CD4-positive, alpha-beta T cell (primary cell): Measurements from ENCODE around the gene HELB. TPM values are rescaled to one million over a fixed set of nuclear protein-coding genes. Genes with fewer than 3 reads are reported as not detected.
A peak's percentile ranks its signal among the peaks of the same experiment; 100 is the strongest.

Experiments used
- ATAC-seq: fragments of 200-7000 bp; cut with Tn5 transposase; one replicate; pipeline ENCODE4 v1.10.0; 2022; ENCODE audit warnings: mild to moderate bottlenecking; ENCODE audit not compliant: poor library complexity
- CTCF ChIA-PET: fragments of 350-600 bp; sonication (Branson Sonifier 250); formaldehyde crosslinking; loops from one replicate; lab custom pipeline; 2021; ENCODE audit warnings: antibody characterized with exemption, inconsistent platforms; lab: Charles Lee
- POLR2A ChIA-PET: fragments of 350-600 bp; sonication (Branson Sonifier 250); formaldehyde crosslinking; loops from one replicate; lab custom pipeline; 2021; ENCODE audit warnings: antibody characterized with exemption, inconsistent platforms; lab: Charles Lee
- DNase-seq, 14 experiments: peaks; one replicate each; pipeline ENCODE4 v3.0.0-alpha.2; 2013 to 2020; ENCODE audit warnings: mixed read lengths in 2 of 14
- H3K27ac ChIP-seq, 2 donors: one replicate each; pipeline versions ENCODE4 v1.5.1 to v1.7.0; 2013; ENCODE audit warnings: low read length in 2 of 2, low read depth in 1 of 2, mild to moderate bottlenecking in 1 of 2
- H3K27me3 ChIP-seq, 2 experiments: 1 replicate in 1 of 2; 2 replicates in 1 of 2; pipeline versions ENCODE4 v1.6.1 to v1.7.0; 2013; ENCODE audit warnings: low read length in 2 of 2, control low read depth in 1 of 2, mild to moderate bottlenecking in 1 of 2, moderate library complexity in 1 of 2; ENCODE audit not compliant: insufficient read depth in 2 of 2, control insufficient read depth in 1 of 2
- H3K36me3 ChIP-seq: one replicate; pipeline ENCODE4 v1.6.1; 2013; ENCODE audit warnings: low read length, control low read depth; ENCODE audit not compliant: insufficient read depth
- H3K4me1 ChIP-seq: one replicate; pipeline ENCODE4 v1.6.1; 2013; ENCODE audit warnings: low read length, control low read depth; ENCODE audit not compliant: insufficient read depth
- H3K4me3 ChIP-seq: one replicate; pipeline ENCODE4 v1.5.1; 2013; ENCODE audit warnings: mild to moderate bottlenecking, low read length, moderate library complexity
- H3K9me3 ChIP-seq, 2 experiments: 1 replicate in 1 of 2; 2 replicates in 1 of 2; pipeline versions ENCODE4 v1.6.1 to v1.7.0; 2013; ENCODE audit warnings: low read length in 2 of 2, mild to moderate bottlenecking in 2 of 2, control low read depth in 1 of 2, moderate library complexity in 1 of 2; ENCODE audit not compliant: control insufficient read depth in 1 of 2, insufficient read depth in 1 of 2
- H3K27ac Mint-ChIP-seq: one replicate; pipeline ENCODE4 v1.8.0; 2020; ENCODE audit warnings: mixed read lengths
- H3K27me3 Mint-ChIP-seq: one replicate; pipeline ENCODE4 v1.8.0; 2021; ENCODE audit warnings: mixed read lengths
- H3K36me3 Mint-ChIP-seq: one replicate; pipeline ENCODE4 v1.8.0; 2021; ENCODE audit warnings: low read depth, mixed read lengths
- H3K4me1 Mint-ChIP-seq: one replicate; pipeline ENCODE4 v1.8.0; 2021; ENCODE audit warnings: low read depth, mixed read lengths
- H3K4me3 Mint-ChIP-seq: one replicate; pipeline ENCODE4 v1.8.0; 2020; ENCODE audit warnings: mild to moderate bottlenecking, mixed read lengths
- H3K9me3 Mint-ChIP-seq: one replicate; pipeline ENCODE4 v1.8.0; 2020; ENCODE audit warnings: mixed read lengths
- intact Hi-C, 2 experiments: fragments of 100-400 bp; cut with DNase I in 1 of 2; cut with micrococcal nuclease in 1 of 2; formaldehyde crosslinking; loops; one replicate each; pipeline versions ENCODE4 v1.15.1 to v1.9.0; 2023 to 2025; cut with DNase I, micrococcal nuclease
- total RNA-seq, 174 experiments: library from RNA in 2 of 174; stranded (reverse) in 2 of 174; gene quantifications; one replicate each; pipeline ENCODE4 v1.2.3 and lab custom pipeline; 2021 to 2026
- TF ChIP-seq, protein P1 (sequence below): fragments of 200-600 bp; IDR thresholded peaks from one replicate; pipeline ENCODE4 v1.8.0; 2022; ENCODE audit warnings: antibody characterized with exemption, mild to moderate bottlenecking

HELB gene
- total RNA-seq, 2 experiments from 2014 or later: 33.8 to 35.8 TPM

DNA sequence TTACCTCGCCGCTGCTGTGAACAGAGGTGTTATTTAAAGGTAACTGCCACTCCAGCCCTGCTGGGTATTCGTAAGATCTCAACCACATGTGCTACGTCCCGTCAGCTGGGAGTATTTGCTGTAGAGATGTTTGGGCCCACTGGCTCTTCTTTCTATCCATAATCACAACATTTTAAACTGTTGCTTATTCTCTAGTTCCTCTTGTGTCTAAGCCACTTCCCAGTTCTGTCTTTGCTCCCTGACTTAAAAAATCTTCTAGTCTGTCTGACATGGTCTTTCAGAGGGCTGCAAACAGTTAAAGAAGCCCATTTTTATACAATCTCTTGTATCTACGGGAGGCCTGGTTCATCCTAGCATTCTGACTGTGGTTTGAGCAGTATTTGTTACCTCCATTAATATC lies 33.2 kb upstream of the HELB start:
- POLR2A ChIA-PET: interaction anchor here (1.0 to 2.4 kb wide), 8 partner anchors 8 to 84 kb away, joined by 3 to 14 read pairs (median 4); partner anchors contain the start of gene HELB
- CTCF ChIA-PET: interaction anchor here (0.7 to 2.8 kb wide), 19 partner anchors 10 to 164 kb away, joined by 3 to 14 read pairs (median 4); partner anchors contain the start of gene HELB
- Histone ChIP-seq H3K4me1 (peaks cover 20% of the 10 kb centered on the region), H3K36me3 (no peaks in the 10 kb centered on the region), H3K27ac (no peak overlapping the region), H3K9me3 (no peaks in the 10 kb centered on the region), H3K4me3 (no peak overlapping the region), H3K27me3 (no peaks in the 10 kb centered on the region)
- Mint-ChIP-seq H3K9me3 (no peaks in the 10 kb centered on the region), H3K4me3 (no peak overlapping the region), H3K4me1 (peaks cover 6% of the 10 kb centered on the region), H3K36me3 (no peaks in the 10 kb centered on the region), H3K27me3 (no peaks in the 10 kb centered on the region), H3K27ac (no peak overlapping the region)
- intact Hi-C loops: loop anchor here (1.0 to 5.0 kb wide), 3 partner anchors 33 to 424 kb away; partner anchors contain the start of gene HELB (in 1 of the 2)
- DNase-seq: no peak
- TF ChIP-seq, protein P1, sequence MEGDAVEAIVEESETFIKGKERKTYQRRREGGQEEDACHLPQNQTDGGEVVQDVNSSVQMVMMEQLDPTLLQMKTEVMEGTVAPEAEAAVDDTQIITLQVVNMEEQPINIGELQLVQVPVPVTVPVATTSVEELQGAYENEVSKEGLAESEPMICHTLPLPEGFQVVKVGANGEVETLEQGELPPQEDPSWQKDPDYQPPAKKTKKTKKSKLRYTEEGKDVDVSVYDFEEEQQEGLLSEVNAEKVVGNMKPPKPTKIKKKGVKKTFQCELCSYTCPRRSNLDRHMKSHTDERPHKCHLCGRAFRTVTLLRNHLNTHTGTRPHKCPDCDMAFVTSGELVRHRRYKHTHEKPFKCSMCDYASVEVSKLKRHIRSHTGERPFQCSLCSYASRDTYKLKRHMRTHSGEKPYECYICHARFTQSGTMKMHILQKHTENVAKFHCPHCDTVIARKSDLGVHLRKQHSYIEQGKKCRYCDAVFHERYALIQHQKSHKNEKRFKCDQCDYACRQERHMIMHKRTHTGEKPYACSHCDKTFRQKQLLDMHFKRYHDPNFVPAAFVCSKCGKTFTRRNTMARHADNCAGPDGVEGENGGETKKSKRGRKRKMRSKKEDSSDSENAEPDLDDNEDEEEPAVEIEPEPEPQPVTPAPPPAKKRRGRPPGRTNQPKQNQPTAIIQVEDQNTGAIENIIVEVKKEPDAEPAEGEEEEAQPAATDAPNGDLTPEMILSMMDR: no peak
- ATAC-seq: no peak

DNA sequence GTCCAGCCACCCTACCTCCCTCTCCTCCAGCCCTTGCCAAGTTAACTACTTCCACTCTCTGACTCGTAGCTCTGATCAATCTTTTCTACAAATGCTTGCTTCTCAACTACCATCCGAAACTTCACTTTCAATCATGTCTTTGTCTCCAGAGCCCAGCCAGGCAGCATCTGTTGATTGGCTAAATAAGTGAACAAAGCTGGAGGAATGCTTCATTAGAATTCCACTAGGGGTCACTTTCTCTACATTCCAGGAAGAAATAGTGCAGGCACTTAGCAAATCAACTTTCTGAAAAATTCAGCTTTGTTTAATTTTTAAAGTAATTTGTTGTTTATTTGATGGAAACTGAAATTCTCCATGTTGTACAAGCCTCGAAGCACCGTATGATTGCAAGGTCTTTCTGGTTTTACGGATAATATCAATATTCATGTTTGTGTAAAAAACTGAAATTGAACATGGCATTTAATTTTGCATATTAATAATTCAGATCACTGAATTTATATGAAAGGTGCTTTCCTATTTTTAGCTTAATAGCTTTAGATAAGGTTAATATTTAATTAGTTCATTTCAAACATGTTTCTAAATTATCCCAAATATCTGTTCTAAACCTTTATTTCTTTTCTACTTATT lies 32.4 kb upstream of the HELB start:
- Mint-ChIP-seq H3K4me1 (peaks cover 6% of the 10 kb centered on the region), H3K36me3 (no peaks in the 10 kb centered on the region), H3K27me3 (no peaks in the 10 kb centered on the region), H3K4me3 (no peak overlapping the region), H3K27ac (no peak overlapping the region), H3K9me3 (no peaks in the 10 kb centered on the region)
- peaks cover 20% of the 10 kb centered on the region for H3K4me1 ChIP-seq
- DNase-seq: peak in 5 of 14 experiments; percentile 7 to 72 (median 67)
- H3K9me3 ChIP-seq: no peaks in the 10 kb centered on the region
- CTCF ChIA-PET: interaction anchor here (0.7 to 2.8 kb wide), 20 partner anchors 9 to 163 kb away, joined by 3 to 14 read pairs (median 4); partner anchors contain the start of gene HELB
- no peak overlapping the region for H3K27ac ChIP-seq
- intact Hi-C loops: loop anchor here (1.0 to 10.0 kb wide), 4 partner anchors 32 to 423 kb away; partner anchors contain the start of gene HELB (in 1 of the 2)
- TF ChIP-seq, protein P1: peak; percentile 83
- no peaks in the 10 kb centered on the region for H3K27me3 ChIP-seq
- H3K4me3 ChIP-seq: no peak overlapping the region
- POLR2A ChIA-PET: interaction anchor here (0.6 to 2.4 kb wide), 8 partner anchors 9 to 139 kb away, joined by 3 to 14 read pairs (median 4); partner anchors contain the start of genes HELB and LLPH
- no peaks in the 10 kb centered on the region for H3K36me3 ChIP-seq
- ATAC-seq: peak; percentile 73

DNA sequence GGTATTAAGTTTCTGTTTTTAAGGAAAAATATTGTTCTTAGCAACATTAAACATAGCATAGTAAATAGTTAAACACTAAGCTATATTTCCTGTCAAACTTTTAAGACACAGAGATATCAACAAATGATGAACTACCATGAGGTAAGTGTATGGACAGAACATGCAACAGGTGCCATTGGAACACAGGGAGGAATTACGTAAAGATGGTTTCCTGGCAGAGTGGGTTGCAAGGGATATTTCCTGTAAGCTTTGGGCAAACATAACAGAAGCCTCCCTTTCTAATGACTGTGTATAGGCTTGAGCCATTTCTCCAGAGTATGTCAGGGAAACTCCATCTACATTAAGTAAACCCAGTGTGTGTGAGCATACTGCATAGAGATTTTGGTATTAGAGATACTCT lies 31.7 kb upstream of the HELB start:
- Histone ChIP-seq H3K27ac (no peak overlapping the region), H3K4me3 (no peak overlapping the region), H3K27me3 (no peaks in the 10 kb centered on the region), H3K9me3 (no peaks in the 10 kb centered on the region), H3K4me1 (peaks cover 20% of the 10 kb centered on the region), H3K36me3 (no peaks in the 10 kb centered on the region)
- ATAC-seq (no peak), DNase-seq (no peak)
- TF ChIP-seq, protein P1: no peak
- intact Hi-C loops: loop anchor here (1.0 to 10.0 kb wide), 2 partner anchors 74 to 139 kb away; no protein-coding TSS in a partner anchor
- Mint-ChIP-seq H3K4me1 (peaks cover 6% of the 10 kb centered on the region), H3K27me3 (no peaks in the 10 kb centered on the region), H3K27ac (no peak overlapping the region), H3K4me3 (no peak overlapping the region), H3K9me3 (no peaks in the 10 kb centered on the region), H3K36me3 (no peaks in the 10 kb centered on the region)
- CTCF ChIA-PET: interaction anchor here (1.1 to 2.8 kb wide), 10 partner anchors 8 to 138 kb away, joined by 3 to 14 read pairs (median 4); no protein-coding TSS in a partner anchor
- POLR2A ChIA-PET: interaction anchor here (1.0 to 2.4 kb wide), 3 partner anchors 8 to 102 kb away, joined by 3 to 14 read pairs (median 3); partner anchors contain the start of gene HELB
